HUES64 (cell line): ENCODE results near the gene SOX13.
"Not testable (repeated sequence)": the region's sequence is repeated elsewhere in the genome, so short reads cannot be mapped to it uniquely, and the experiment has no call there.

Experiments used
- H3K27ac ChIP-seq: 2 replicates; pipeline ENCODE4 v1.7.0; 2013; ENCODE audit warnings: low read depth, low read length, inconsistent platforms
- H3K27me3 ChIP-seq: 2 replicates; pipeline ENCODE4 v1.6.1; 2013; ENCODE audit warnings: mild to moderate bottlenecking, low read length; ENCODE audit not compliant: insufficient read depth
- H3K36me3 ChIP-seq: 2 replicates; pipeline ENCODE4 v1.6.1; 2013; ENCODE audit warnings: mild to moderate bottlenecking, low read length; ENCODE audit not compliant: insufficient read depth
- H3K4me1 ChIP-seq: 2 replicates; pipeline ENCODE4 v1.6.1; 2013; ENCODE audit warnings: mild to moderate bottlenecking, low read length, moderate library complexity; ENCODE audit not compliant: insufficient read depth
- H3K4me3 ChIP-seq: 2 replicates; pipeline ENCODE4 v1.5.1; 2013; ENCODE audit warnings: mild to moderate bottlenecking, low read length, moderate library complexity
- H3K9ac ChIP-seq: 2 replicates; pipeline ENCODE4 v1.6.1; 2013; ENCODE audit warnings: mild to moderate bottlenecking, low read depth, low read length
- H3K9me3 ChIP-seq: 2 replicates; pipeline ENCODE4 v1.6.1; 2013; ENCODE audit warnings: low read depth, low read length; ENCODE audit not compliant: insufficient read depth
- WGBS: fragments of 150-250, 120-280 bp; methylation state at CpG from one replicate; pipeline ENCODE4 v1.1.7; 2013; ENCODE audit warnings: missing lambda C conversion rate; 5-methylcytosine and 5-hydroxymethylcytosine counted together

The SOX13 gene

GRCh38 chr1:204041803-204042505 is 31.0 kb upstream of the SOX13 start:
- no peaks in the 10 kb centered on the region for H3K9me3 ChIP-seq
- H3K27me3 ChIP-seq: no peaks in the 10 kb centered on the region
- H3K4me1 ChIP-seq: peaks cover 18% of the 10 kb centered on the region
- no peak overlapping the region for H3K27ac ChIP-seq
- no peak overlapping the region for H3K4me3 ChIP-seq
- WGBS: 85% methylated on average over 10 of the region's 10 CpGs
- H3K36me3 ChIP-seq: no peaks in the 10 kb centered on the region
- H3K9ac ChIP-seq: no peak overlapping the region

GRCh38 chr1:204042516-204042915 is 30.4 kb upstream of the SOX13 start:
- 83% methylated on average over 2 of the region's 2 CpGs for WGBS

GRCh38 chr1:204043680-204044079 is 29.2 kb upstream of the SOX13 start:
- no peak overlapping the region for H3K9ac ChIP-seq
- 90% methylated on average over 8 of the region's 8 CpGs for WGBS
- no peaks in the 10 kb centered on the region for H3K9me3 ChIP-seq
- H3K36me3 ChIP-seq: no peaks in the 10 kb centered on the region
- H3K27ac ChIP-seq: no peak overlapping the region
- no peaks in the 10 kb centered on the region for H3K27me3 ChIP-seq
- H3K4me3 ChIP-seq: no peak overlapping the region
- peaks cover 8% of the 10 kb centered on the region for H3K4me1 ChIP-seq

More at GRCh38 chr1:204042516-204042915, 30.4 kb upstream of the SOX13 start:
- Histone ChIP-seq H3K27ac (no peak overlapping the region), H3K36me3 (no peaks in the 10 kb centered on the region), H3K9me3 (no peaks in the 10 kb centered on the region), H3K9ac (no peak overlapping the region), H3K27me3 (no peaks in the 10 kb centered on the region), H3K4me1 (peaks cover 13% of the 10 kb centered on the region), H3K4me3 (no peak overlapping the region)

GRCh38 chr1:204044448-204044847 is 28.5 kb upstream of the SOX13 start:
- WGBS: 90% methylated on average over 1 of the region's 1 CpG
- Histone ChIP-seq H3K27me3 (no peaks in the 10 kb centered on the region), H3K9ac (no peak overlapping the region), H3K9me3 (no peaks in the 10 kb centered on the region), H3K4me1 (peaks cover 8% of the 10 kb centered on the region), H3K36me3 (no peaks in the 10 kb centered on the region), H3K27ac (no peak overlapping the region), H3K4me3 (no peak overlapping the region)

GRCh38 chr1:204045430-204045829 is 27.5 kb upstream of the SOX13 start:
- H3K4me1 ChIP-seq: peaks cover 8% of the 10 kb centered on the region
- no peaks in the 10 kb centered on the region for H3K9me3 ChIP-seq
- no peak overlapping the region for H3K9ac ChIP-seq
- no peak overlapping the region for H3K27ac ChIP-seq
- H3K36me3 ChIP-seq: no peaks in the 10 kb centered on the region
- no peaks in the 10 kb centered on the region for H3K27me3 ChIP-seq
- no peak overlapping the region for H3K4me3 ChIP-seq
- WGBS: 90% methylated on average over 8 of the region's 8 CpGs

GRCh38 chr1:204046346-204046745 is 26.6 kb upstream of the SOX13 start:
- 91% methylated on average over 5 of the region's 5 CpGs for WGBS
- no peaks in the 10 kb centered on the region for H3K27me3 ChIP-seq

GRCh38 chr1:204048796-204049195 is 24.1 kb upstream of the SOX13 start:
- 86% methylated on average over 3 of the region's 3 CpGs for WGBS
- H3K27me3 ChIP-seq, H3K36me3 ChIP-seq, H3K9ac ChIP-seq, H3K4me1 ChIP-seq, H3K9me3 ChIP-seq, H3K27ac ChIP-seq, H3K4me3 ChIP-seq: not testable (repeated sequence)

More at GRCh38 chr1:204046346-204046745, 26.6 kb upstream of the SOX13 start:
- no peak overlapping the region for H3K4me3 ChIP-seq
- H3K27ac ChIP-seq: no peak overlapping the region
- no peaks in the 10 kb centered on the region for H3K9me3 ChIP-seq
- H3K36me3 ChIP-seq: no peaks in the 10 kb centered on the region
- no peak overlapping the region for H3K9ac ChIP-seq
- peaks cover 6% of the 10 kb centered on the region for H3K4me1 ChIP-seq

- H3K9ac ChIP-seq: no peak overlapping the region
- no peak overlapping the region for H3K4me3 ChIP-seq
- WGBS: 81% methylated on average over 4 of the region's 5 CpGs
- H3K36me3 ChIP-seq: no peaks in the 10 kb centered on the region
- H3K27me3 ChIP-seq: no peaks in the 10 kb centered on the region
- H3K9me3 ChIP-seq: no peaks in the 10 kb centered on the region
- no peak overlapping the region for H3K27ac ChIP-seq
- no peaks in the 10 kb centered on the region for H3K4me1 ChIP-seq
These were observed 21.7 kb upstream of the SOX13 start for GRCh38 chr1:204051258-204051657.

- no peaks in the 10 kb centered on the region for H3K36me3 ChIP-seq
- H3K9me3 ChIP-seq: no peaks in the 10 kb centered on the region
- H3K4me3 ChIP-seq: no peak overlapping the region
- H3K27ac ChIP-seq: no peak overlapping the region
- H3K9ac ChIP-seq: no peak overlapping the region
- H3K4me1 ChIP-seq: no peaks in the 10 kb centered on the region
- no peaks in the 10 kb centered on the region for H3K27me3 ChIP-seq
These were observed 21.2 kb upstream of the SOX13 start for GRCh38 chr1:204051718-204052117.

- WGBS: no CpG with 5 or more reads among the region's 2 CpGs
- H3K9ac ChIP-seq: no peak overlapping the region
- H3K9me3 ChIP-seq: no peaks in the 10 kb centered on the region
- no peaks in the 10 kb centered on the region for H3K27me3 ChIP-seq
- no peak overlapping the region for H3K4me3 ChIP-seq
- H3K36me3 ChIP-seq: no peaks in the 10 kb centered on the region
- no peak overlapping the region for H3K27ac ChIP-seq
- H3K4me1 ChIP-seq: no peaks in the 10 kb centered on the region
These were observed 19.0 kb upstream of the SOX13 start for GRCh38 chr1:204053893-204054292.

- 93% methylated on average over 7 of the region's 7 CpGs for WGBS
- peaks cover 3% of the 10 kb centered on the region for H3K4me1 ChIP-seq
These were observed 12.9 kb upstream of the SOX13 start for GRCh38 chr1:204059970-204060369.

GRCh38 chr1:204062106-204062505 is 10.8 kb upstream of the SOX13 start:
- no peaks in the 10 kb centered on the region for H3K27me3 ChIP-seq
- no peaks in the 10 kb centered on the region for H3K36me3 ChIP-seq
- no peak overlapping the region for H3K9ac ChIP-seq
- no peaks in the 10 kb centered on the region for H3K9me3 ChIP-seq
- H3K4me3 ChIP-seq: no peak overlapping the region
- no CpG with 5 or more reads among the region's 2 CpGs for WGBS
- peaks cover 18% of the 10 kb centered on the region for H3K4me1 ChIP-seq
- no peak overlapping the region for H3K27ac ChIP-seq

More at GRCh38 chr1:204059970-204060369, 12.9 kb upstream of the SOX13 start:
- no peaks in the 10 kb centered on the region for H3K9me3 ChIP-seq
- no peak overlapping the region for H3K9ac ChIP-seq
- H3K36me3 ChIP-seq: no peaks in the 10 kb centered on the region
- H3K27ac ChIP-seq: no peak overlapping the region
- H3K27me3 ChIP-seq: no peaks in the 10 kb centered on the region
- H3K4me3 ChIP-seq: no peak overlapping the region
